K562 (cell line): ENCODE data around the gene PITPNB. TPM values are rescaled to one million over a fixed set of nuclear protein-coding genes. Genes with fewer than 3 reads are reported as not detected.

ENCODE experiments used
- ATAC-seq: fragments of 200-7000 bp; cut with Tn5 transposase; 3 replicates; pipeline ENCODE4 v1.9.1; 2020; ENCODE audit warnings: moderate library complexity
- BruUV-seq: library from RNA; stranded (reverse); fragments of 400-500 nt; replicated peaks from 2 replicates; lab custom pipeline; 2021; lab: Mats Ljungman, UMichigan
- CTCF ChIA-PET: fragments of 300-600 bp; formaldehyde crosslinking; extraction: SDS; loops from one replicate; lab custom pipeline; 2021; ENCODE audit warnings: low intra/inter-chr PET ratio; lab: Yijun Ruan, JAX
- POLR2A ChIA-PET: fragments of 300-600, 350-650 bp; sonication (Branson Sonifier 250); formaldehyde crosslinking; extraction: SDS; loops from one replicate; lab custom pipeline; 2021; ENCODE audit warnings: antibody characterized with exemption, inconsistent platforms; lab: Yijun Ruan, JAX
- DNase-seq, 4 experiments: peaks; one replicate each; pipeline versions ENCODE4 v3.0.0 to v3.0.0-alpha.2; 2011 to 2018; ENCODE audit warnings: low spot score in 3 of 4, mixed read lengths in 3 of 4; ENCODE audit errors: extremely low read depth in 1 of 4
- FAIRE-seq: peaks from 2 replicates; lab custom pipeline; 2011; peaks lifted over from hg19 to GRCh38; lab: Jason Lieb, UNC
- H2AFZ ChIP-seq: 2 replicates; pipeline ENCODE4 v1.6.0; 2011; ENCODE audit warnings: low read depth, low read length, control low read depth, inconsistent platforms
- H3K27ac ChIP-seq: fragments of 200-600 bp; 3 replicates; pipeline ENCODE4 v1.8.0; 2011; ENCODE audit warnings: low read depth, mild to moderate bottlenecking, control low read depth, inconsistent platforms, low read length, moderate library complexity, mixed read lengths; ENCODE audit errors: extremely low read depth
- H3K27me3 ChIP-seq, 2 experiments: fragments of 300-600 bp in 1 of 2; 2 replicates in 1 of 2; 3 replicates in 1 of 2; pipeline versions ENCODE4 v1.6.0 to v1.8.0; 2011; ENCODE audit warnings: inconsistent platforms in 2 of 2, low read length in 2 of 2, mild to moderate bottlenecking in 1 of 2, mixed read lengths in 1 of 2, moderate library complexity in 1 of 2; ENCODE audit not compliant: control insufficient read depth in 2 of 2, insufficient read depth in 2 of 2
- H3K36me3 ChIP-seq: fragments of 300-600 bp; 3 replicates; pipeline ENCODE4 v1.8.0; 2011; ENCODE audit warnings: mild to moderate bottlenecking, low read length, inconsistent platforms; ENCODE audit not compliant: control insufficient read depth, insufficient read depth
- H3K4me1 ChIP-seq, 2 experiments: fragments of 200-600 bp in 1 of 2; replicated peaks in 1 of 2; 2 replicates in 1 of 2; 3 replicates in 1 of 2; pipeline versions ENCODE4 v1.5.1 to v1.8.0; 2011; ENCODE audit warnings: inconsistent platforms in 2 of 2, low read length in 2 of 2, mild to moderate bottlenecking in 1 of 2, mixed read lengths in 1 of 2, moderate library complexity in 1 of 2; ENCODE audit not compliant: control insufficient read depth in 2 of 2, insufficient read depth in 2 of 2
- H3K4me2 ChIP-seq: 2 replicates; pipeline ENCODE4 v1.6.1; 2011; ENCODE audit warnings: low read length, control low read depth, inconsistent platforms, mixed read lengths; ENCODE audit not compliant: insufficient read depth
- H3K4me3 ChIP-seq: fragments of 200-600 bp; sonication (generic), shearing (Covaris generic); 2 replicates; pipeline ENCODE4 v1.5.1; 2016; ENCODE audit warnings: control low read depth, inconsistent platforms
- H3K79me2 ChIP-seq: fragments of 200-600 bp; 3 replicates; pipeline ENCODE4 v1.8.0; 2011; ENCODE audit warnings: low read length, inconsistent platforms; ENCODE audit not compliant: control insufficient read depth, insufficient read depth
- H3K9ac ChIP-seq, 2 experiments: 2 replicates each; pipeline versions ENCODE4 v1.6.0 to v1.6.1; 2011; ENCODE audit warnings: low read depth in 2 of 2, low read length in 2 of 2, control low read depth in 1 of 2, inconsistent platforms in 1 of 2, mild to moderate bottlenecking in 1 of 2, mixed read lengths in 1 of 2; ENCODE audit not compliant: insufficient read depth in 1 of 2
- H3K9me1 ChIP-seq: one replicate; pipeline ENCODE4 v1.6.0; 2011; ENCODE audit warnings: inconsistent platforms, mild to moderate bottlenecking, low read length, moderate library complexity; ENCODE audit not compliant: control insufficient read depth, insufficient read depth
- H3K9me3 ChIP-seq: replicated peaks from 2 replicates; pipeline ENCODE4 v1.5.1; 2011; ENCODE audit warnings: low read depth, low read length, inconsistent platforms; ENCODE audit not compliant: control insufficient read depth, insufficient read depth
- H4K20me1 ChIP-seq: replicated peaks from 2 replicates; pipeline ENCODE4 v1.6.1; 2011; ENCODE audit warnings: low read length, inconsistent platforms, mixed read lengths; ENCODE audit not compliant: control insufficient read depth, insufficient read depth
- GATA2 ChIP-seq: sonication (generic); formaldehyde crosslinking; IDR thresholded peaks from 2 replicates; pipeline ENCODE4 v1.4.0; 2020; ENCODE audit warnings: mild to moderate bottlenecking, missing genetic modification reagents
- NCOA2 ChIP-seq, 2 experiments: fragments of 450-650 bp; IDR thresholded peaks; 2 replicates each; pipeline ENCODE4 v1.6.1; 2018; ENCODE audit warnings: mild to moderate bottlenecking in 2 of 2, moderate library complexity in 1 of 2; ENCODE audit not compliant: partially characterized antibody in 2 of 2
- WGBS: fragments of 100-300 bp; shearing (Covaris generic); methylation state at CpG from one replicate; pipeline ENCODE4 v1.1.6; 2016; ENCODE audit warnings: low coverage, mixed read lengths; ENCODE audit not compliant: insufficient coverage; ENCODE audit errors: missing lambda C conversion rate; 5-methylcytosine and 5-hydroxymethylcytosine counted together
- in situ Hi-C: fragments of 300-500 bp; cut with MboI; formaldehyde crosslinking; loops from 4 replicates; pipeline ENCODE4 v1.15.0; 2018; ENCODE audit warnings: inconsistent platforms, mixed read lengths
- intact Hi-C: fragments of 100-400 bp; cut with micrococcal nuclease; formaldehyde crosslinking; loops from 2 replicates; pipeline ENCODE4 v1.14.2; 2022
- polyA plus RNA-seq, 8 experiments: library from polyadenylated mRNA; depleted of rRNA in 4 of 8; stranded (reverse) in 5 of 8; unstranded in 3 of 8; fragments of >200 nt; fragmentation: Nextera tagmentation in 2 of 8; fragmentation: Illumina TruSeq in 1 of 8; extraction: Ambion mirVana in 2 of 8; extraction: Trizol in 1 of 8; gene quantifications; 2 replicates each; pipeline versions ENCODE4 v1.2.1 to v1.2.3, GENCODE V29; 2011 to 2014; ENCODE audit warnings: inconsistent platforms in 1 of 8, missing spikeins in 1 of 8
- total RNA-seq, 7 experiments: library from RNA; depleted of rRNA in 6 of 7; stranded (reverse); fragments of >200 nt in 6 of 7; fragmentation: Illumina TruSeq in 2 of 7; extraction: Trizol in 2 of 7; gene quantifications; 2 replicates each; pipeline versions ENCODE4 v1.2.1 to v1.2.3, GENCODE V29; 2011 to 2021; ENCODE audit warnings: low replicate concordance in 1 of 7
- TF ChIP-seq, protein P1 (sequence below): fragments of 250-450 bp; sonication (Bioruptor Pico); IDR thresholded peaks from 2 replicates; pipeline ENCODE4 v1.4.0; 2020; ENCODE audit warnings: mild to moderate bottlenecking, moderate library complexity, borderline replicate concordance
- TF ChIP-seq, protein P2 (sequence below): fragments of 450-650 bp; conservative IDR thresholded peaks from 2 replicates; pipeline ENCODE4 v1.6.1; 2016; ENCODE audit warnings: missing genetic modification characterization, low read depth, mild to moderate bottlenecking, missing compliant biosample characterization, moderate library complexity
- TF ChIP-seq, protein P3 (sequence below): fragments of 450-650 bp; conservative IDR thresholded peaks from 2 replicates; pipeline ENCODE4 v1.6.1; 2016; ENCODE audit warnings: missing genetic modification characterization, low read depth, mild to moderate bottlenecking, control low read depth, missing compliant biosample characterization
- TF ChIP-seq, protein P4 (sequence below): fragments of 250-450 bp; sonication (Bioruptor Pico); IDR thresholded peaks from 2 replicates; pipeline ENCODE4 v1.8.0; 2022; ENCODE audit warnings: moderate library complexity, mild to moderate bottlenecking, inconsistent platforms
- TF ChIP-seq, protein P5 (sequence below): fragments of 200-800 bp; sonication (Bioruptor generic); IDR thresholded peaks from 2 replicates; pipeline ENCODE4 v1.6.1; 2017; ENCODE audit warnings: missing genetic modification characterization, missing compliant biosample characterization

The PITPNB gene
- total and polyA plus RNA-seq, 9 of the 15 experiments (the other 6 are each of a cell fraction or from before 2014, with no cell fraction given): 13.1 to 52.4 (median 34.7) TPM

GRCh38 chr22:27870234-27871191 lies 48.5 kb downstream of the PITPNB start (continued):
- TF ChIP-seq, protein P1, sequence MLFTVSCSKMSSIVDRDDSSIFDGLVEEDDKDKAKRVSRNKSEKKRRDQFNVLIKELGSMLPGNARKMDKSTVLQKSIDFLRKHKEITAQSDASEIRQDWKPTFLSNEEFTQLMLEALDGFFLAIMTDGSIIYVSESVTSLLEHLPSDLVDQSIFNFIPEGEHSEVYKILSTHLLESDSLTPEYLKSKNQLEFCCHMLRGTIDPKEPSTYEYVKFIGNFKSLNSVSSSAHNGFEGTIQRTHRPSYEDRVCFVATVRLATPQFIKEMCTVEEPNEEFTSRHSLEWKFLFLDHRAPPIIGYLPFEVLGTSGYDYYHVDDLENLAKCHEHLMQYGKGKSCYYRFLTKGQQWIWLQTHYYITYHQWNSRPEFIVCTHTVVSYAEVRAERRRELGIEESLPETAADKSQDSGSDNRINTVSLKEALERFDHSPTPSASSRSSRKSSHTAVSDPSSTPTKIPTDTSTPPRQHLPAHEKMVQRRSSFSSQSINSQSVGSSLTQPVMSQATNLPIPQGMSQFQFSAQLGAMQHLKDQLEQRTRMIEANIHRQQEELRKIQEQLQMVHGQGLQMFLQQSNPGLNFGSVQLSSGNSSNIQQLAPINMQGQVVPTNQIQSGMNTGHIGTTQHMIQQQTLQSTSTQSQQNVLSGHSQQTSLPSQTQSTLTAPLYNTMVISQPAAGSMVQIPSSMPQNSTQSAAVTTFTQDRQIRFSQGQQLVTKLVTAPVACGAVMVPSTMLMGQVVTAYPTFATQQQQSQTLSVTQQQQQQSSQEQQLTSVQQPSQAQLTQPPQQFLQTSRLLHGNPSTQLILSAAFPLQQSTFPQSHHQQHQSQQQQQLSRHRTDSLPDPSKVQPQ (CRISPR knock-in tag): no peak
- no peak for TF ChIP-seq GATA2 (CRISPR knock-in tag)

DNA sequence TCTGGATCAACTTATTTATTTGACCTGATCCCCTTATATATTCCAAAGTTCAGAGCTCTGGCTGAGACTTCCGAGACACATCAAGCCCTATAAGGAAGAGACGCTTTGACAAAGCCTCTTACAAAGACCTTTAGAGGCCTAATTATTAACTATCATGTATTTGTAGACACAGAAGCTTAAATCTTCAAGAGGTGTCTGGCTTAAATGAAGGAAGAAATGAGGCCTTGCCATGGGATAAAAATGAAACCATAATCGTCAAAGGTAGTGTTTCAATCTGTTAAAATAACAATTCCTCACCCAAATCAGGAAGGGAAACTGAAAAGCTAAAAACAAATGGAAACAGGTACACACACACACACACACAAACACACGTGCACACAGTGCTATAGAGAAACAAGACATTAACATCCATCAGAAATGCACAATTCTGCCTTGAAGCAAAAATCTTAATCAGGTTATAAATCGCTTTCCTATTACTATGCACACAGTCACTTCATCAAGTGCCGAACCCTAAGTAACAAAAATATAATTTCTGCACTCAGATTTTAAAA lies 50.2 kb downstream of the PITPNB start:
- Histone ChIP-seq H3K9ac (no peak overlapping the region), H3K4me1 (no peaks in the 10 kb centered on the region; a peak in 1 of 5 replicates), H2AFZ (no peak overlapping the region), H3K27me3 (no peaks in the 10 kb centered on the region), H3K79me2 (no peaks in the 10 kb centered on the region; the same call in 2 of the 3 replicates), H4K20me1 (no peaks in the 10 kb centered on the region), H3K36me3 (peaks cover 83% of the 10 kb centered on the region), H3K9me3 (no peaks in the 10 kb centered on the region), H3K27ac (no peak overlapping the region), H3K9me1 (no peaks in the 10 kb centered on the region), H3K4me3 (no peak overlapping the region), H3K4me2 (no peak overlapping the region)
- no peak for FAIRE-seq
- in situ Hi-C loops: no loop called here
- ChIA-PET POLR2A (no interaction called here), CTCF (no interaction called here)
- no peak for ATAC-seq
- 92% methylated on average over 6 of the region's 6 CpGs for WGBS
- intact Hi-C loops: no loop called here
- BruUV-seq: no TSS peak
- TF ChIP-seq, protein P2, sequence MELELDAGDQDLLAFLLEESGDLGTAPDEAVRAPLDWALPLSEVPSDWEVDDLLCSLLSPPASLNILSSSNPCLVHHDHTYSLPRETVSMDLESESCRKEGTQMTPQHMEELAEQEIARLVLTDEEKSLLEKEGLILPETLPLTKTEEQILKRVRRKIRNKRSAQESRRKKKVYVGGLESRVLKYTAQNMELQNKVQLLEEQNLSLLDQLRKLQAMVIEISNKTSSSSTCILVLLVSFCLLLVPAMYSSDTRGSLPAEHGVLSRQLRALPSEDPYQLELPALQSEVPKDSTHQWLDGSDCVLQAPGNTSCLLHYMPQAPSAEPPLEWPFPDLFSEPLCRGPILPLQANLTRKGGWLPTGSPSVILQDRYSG: no peak
- TF ChIP-seq, protein P3, sequence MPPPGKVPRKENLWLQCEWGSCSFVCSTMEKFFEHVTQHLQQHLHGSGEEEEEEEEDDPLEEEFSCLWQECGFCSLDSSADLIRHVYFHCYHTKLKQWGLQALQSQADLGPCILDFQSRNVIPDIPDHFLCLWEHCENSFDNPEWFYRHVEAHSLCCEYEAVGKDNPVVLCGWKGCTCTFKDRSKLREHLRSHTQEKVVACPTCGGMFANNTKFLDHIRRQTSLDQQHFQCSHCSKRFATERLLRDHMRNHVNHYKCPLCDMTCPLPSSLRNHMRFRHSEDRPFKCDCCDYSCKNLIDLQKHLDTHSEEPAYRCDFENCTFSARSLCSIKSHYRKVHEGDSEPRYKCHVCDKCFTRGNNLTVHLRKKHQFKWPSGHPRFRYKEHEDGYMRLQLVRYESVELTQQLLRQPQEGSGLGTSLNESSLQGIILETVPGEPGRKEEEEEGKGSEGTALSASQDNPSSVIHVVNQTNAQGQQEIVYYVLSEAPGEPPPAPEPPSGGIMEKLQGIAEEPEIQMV (tag): no peak
- TF ChIP-seq, protein P4, sequence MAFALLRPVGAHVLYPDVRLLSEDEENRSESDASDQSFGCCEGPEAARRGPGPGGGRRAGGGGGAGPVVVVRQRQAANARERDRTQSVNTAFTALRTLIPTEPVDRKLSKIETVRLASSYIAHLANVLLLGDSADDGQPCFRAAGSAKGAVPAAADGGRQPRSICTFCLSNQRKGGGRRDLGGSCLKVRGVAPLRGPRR: no peak
- TF ChIP-seq, protein P5, sequence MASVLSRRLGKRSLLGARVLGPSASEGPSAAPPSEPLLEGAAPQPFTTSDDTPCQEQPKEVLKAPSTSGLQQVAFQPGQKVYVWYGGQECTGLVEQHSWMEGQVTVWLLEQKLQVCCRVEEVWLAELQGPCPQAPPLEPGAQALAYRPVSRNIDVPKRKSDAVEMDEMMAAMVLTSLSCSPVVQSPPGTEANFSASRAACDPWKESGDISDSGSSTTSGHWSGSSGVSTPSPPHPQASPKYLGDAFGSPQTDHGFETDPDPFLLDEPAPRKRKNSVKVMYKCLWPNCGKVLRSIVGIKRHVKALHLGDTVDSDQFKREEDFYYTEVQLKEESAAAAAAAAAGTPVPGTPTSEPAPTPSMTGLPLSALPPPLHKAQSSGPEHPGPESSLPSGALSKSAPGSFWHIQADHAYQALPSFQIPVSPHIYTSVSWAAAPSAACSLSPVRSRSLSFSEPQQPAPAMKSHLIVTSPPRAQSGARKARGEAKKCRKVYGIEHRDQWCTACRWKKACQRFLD: no peak
- no peak for TF ChIP-seq NCOA2 (IDR thresholded peaks at IDR 0.05; ENCODE audit: partially characterized antibody in 2 of 2)
- no peak for DNase-seq
